Left lung (tissue), 10 donors: ENCODE measurements around the gene CAV2. TPM values are rescaled to one million over a fixed set of nuclear protein-coding genes. Genes with fewer than 3 reads are reported as not detected.

Experiments
- ATAC-seq: fragments of 200-7000 bp; cut with Tn5 transposase; one replicate; pipeline ENCODE4 v1.9.1; 2020; ENCODE audit warnings: moderate library complexity
- DNase-seq, 4 donors: peaks; one replicate each; pipeline ENCODE4 v3.0.0-alpha.2; 2013 to 2020
- H3K27ac ChIP-seq, 2 donors: fragments of 200-600 bp; sonication (generic) in 1 of 2; one replicate each; pipeline versions ENCODE4 v1.5.0 to v1.8.0; 2020 to 2021
- H3K27me3 ChIP-seq, 2 donors: fragments of 200-600 bp; sonication (generic) in 1 of 2; one replicate each; pipeline versions ENCODE4 v1.5.0 to v1.8.0; 2020 to 2021
- H3K36me3 ChIP-seq, 2 donors: fragments of 200-600 bp; sonication (generic) in 1 of 2; one replicate each; pipeline versions ENCODE4 v1.5.0 to v1.8.0; 2020 to 2021
- H3K4me1 ChIP-seq, 2 donors: fragments of 200-600 bp; one replicate each; pipeline ENCODE4 v1.8.0; 2021
- H3K4me3 ChIP-seq, 2 donors: fragments of 200-600 bp; sonication (generic) in 1 of 2; one replicate each; pipeline versions ENCODE4 v1.5.0 to v1.8.0; 2020 to 2021; ENCODE audit warnings: mild to moderate bottlenecking in 1 of 2
- H3K9me3 ChIP-seq, 2 donors: fragments of 200-600 bp; sonication (generic) in 1 of 2; one replicate each; pipeline versions ENCODE4 v1.5.0 to v1.8.0; 2020 to 2021
- intact Hi-C, 2 donors: fragments of 100-400 bp; cut with DNase I; formaldehyde crosslinking; loops; one replicate each; pipeline versions ENCODE4 v1.11.2 to v1.14.2; 2022
- polyA plus RNA-seq, 6 donors: library from polyadenylated mRNA; unstranded; fragments of 120-200 nt; gene quantifications; one replicate each; pipeline ENCODE4 v1.2.1, GENCODE V29; 2013; ENCODE audit not compliant: insufficient read length in 6 of 6
- total RNA-seq, 2 donors: library from RNA; stranded (reverse); fragmentation: NEBNext Ultra II Directional; extraction: Animal tissue kit (Norgen Biotek cat#: 25700); gene quantifications; one replicate each; pipeline ENCODE4 v1.2.1, GENCODE V29; 2021
- TF ChIP-seq, protein P1 (sequence below), 2 donors: fragments of 200-600 bp; sonication (generic) in 1 of 2; IDR thresholded peaks; one replicate each; pipeline versions ENCODE4 v1.5.0 to v1.8.0; 2021; ENCODE audit warnings: antibody characterized with exemption in 2 of 2
- donor health status: DM: no; HTN: yes; CAD: no.
- donor health status: DM: no; HTN: no; CAD: no.

CAV2 gene
- total and polyA plus RNA-seq, 8 donors: 85.2 to 210 (median 91.4) TPM

DNA sequence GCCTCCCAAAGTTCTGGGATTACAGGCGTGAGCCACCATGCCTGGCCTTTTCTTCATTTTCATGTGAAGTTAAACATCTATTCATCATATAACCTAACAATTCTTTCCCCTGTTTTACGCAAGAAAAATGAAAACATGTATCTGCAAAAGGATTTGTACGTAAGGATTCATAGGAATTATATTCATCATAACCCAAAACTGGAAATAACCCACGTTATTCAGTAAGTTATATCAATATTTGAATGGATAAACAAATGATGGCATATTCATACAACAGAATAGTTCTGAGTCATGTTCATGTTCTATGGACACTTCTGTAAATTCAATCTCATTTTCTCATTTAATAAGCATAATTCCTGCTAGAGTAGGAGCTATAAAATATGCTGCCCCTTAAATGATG, 35.2 kb upstream of the CAV2 start:
- no peaks in the 10 kb centered on the region for H3K27me3 ChIP-seq
- no peaks in the 10 kb centered on the region for H3K9me3 ChIP-seq
- DNase-seq (no peak), ATAC-seq (no peak)
- intact Hi-C loops: no loop called here
- H3K4me3 ChIP-seq: no peak overlapping the region
- no peaks in the 10 kb centered on the region for H3K4me1 ChIP-seq
- TF ChIP-seq, protein P1, sequence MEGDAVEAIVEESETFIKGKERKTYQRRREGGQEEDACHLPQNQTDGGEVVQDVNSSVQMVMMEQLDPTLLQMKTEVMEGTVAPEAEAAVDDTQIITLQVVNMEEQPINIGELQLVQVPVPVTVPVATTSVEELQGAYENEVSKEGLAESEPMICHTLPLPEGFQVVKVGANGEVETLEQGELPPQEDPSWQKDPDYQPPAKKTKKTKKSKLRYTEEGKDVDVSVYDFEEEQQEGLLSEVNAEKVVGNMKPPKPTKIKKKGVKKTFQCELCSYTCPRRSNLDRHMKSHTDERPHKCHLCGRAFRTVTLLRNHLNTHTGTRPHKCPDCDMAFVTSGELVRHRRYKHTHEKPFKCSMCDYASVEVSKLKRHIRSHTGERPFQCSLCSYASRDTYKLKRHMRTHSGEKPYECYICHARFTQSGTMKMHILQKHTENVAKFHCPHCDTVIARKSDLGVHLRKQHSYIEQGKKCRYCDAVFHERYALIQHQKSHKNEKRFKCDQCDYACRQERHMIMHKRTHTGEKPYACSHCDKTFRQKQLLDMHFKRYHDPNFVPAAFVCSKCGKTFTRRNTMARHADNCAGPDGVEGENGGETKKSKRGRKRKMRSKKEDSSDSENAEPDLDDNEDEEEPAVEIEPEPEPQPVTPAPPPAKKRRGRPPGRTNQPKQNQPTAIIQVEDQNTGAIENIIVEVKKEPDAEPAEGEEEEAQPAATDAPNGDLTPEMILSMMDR (IDR thresholded peaks at IDR 0.05): no peak
- H3K27ac ChIP-seq: no peak overlapping the region
- no peaks in the 10 kb centered on the region for H3K36me3 ChIP-seq

DNA sequence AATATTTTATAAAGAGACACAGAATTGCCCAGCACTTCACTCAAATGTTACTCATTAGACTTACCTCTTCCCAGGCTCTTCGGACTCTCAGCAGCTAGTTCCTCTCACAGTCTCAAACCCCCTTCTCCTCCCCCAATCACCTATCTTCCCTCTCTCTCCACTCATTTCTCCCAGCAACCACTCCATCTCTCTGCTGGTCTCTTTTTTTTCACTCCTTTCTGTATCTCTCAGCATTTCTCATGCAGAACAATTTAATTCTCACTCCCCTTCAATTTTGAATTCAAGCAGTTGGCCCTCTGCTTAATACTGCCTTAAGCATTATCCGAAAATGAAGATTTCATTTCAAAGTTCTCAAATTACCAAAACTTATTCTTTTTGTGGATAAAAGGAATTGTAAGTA, 34.4 kb upstream of the CAV2 start:
- H3K4me1 ChIP-seq: no peaks in the 10 kb centered on the region
- no peak overlapping the region for H3K4me3 ChIP-seq
- H3K9me3 ChIP-seq: no peaks in the 10 kb centered on the region
- no peak for ATAC-seq
- DNase-seq: no peak
- no peak overlapping the region for H3K27ac ChIP-seq
- TF ChIP-seq, protein P1 (IDR thresholded peaks at IDR 0.05): no peak
- no peaks in the 10 kb centered on the region for H3K27me3 ChIP-seq
- H3K36me3 ChIP-seq: no peaks in the 10 kb centered on the region
- intact Hi-C loops: no loop called here

DNA sequence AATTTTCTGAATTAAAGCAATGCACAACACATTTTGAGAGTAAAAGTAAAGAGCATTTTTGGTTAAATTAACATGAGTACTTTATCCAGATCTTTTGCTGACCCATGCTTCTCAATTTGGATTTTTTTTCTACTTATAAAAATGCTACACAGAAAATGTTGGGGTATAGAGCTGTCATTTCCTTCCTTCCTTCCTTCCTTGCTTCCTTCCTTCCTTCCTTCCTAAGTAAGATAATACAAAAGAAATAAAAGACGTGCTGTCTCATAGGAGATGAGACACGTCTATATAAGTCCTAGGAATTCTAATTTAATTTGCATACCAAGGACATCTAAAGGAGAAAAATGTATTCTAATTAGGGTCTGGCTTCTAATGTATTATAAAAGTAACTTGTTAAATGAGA, 31.0 kb upstream of the CAV2 start:
- TF ChIP-seq, protein P1 (IDR thresholded peaks at IDR 0.05): no peak
- Histone ChIP-seq H3K27me3 (no peaks in the 10 kb centered on the region), H3K9me3 (no peaks in the 10 kb centered on the region), H3K36me3 (no peaks in the 10 kb centered on the region), H3K4me1 (no peaks in the 10 kb centered on the region), H3K27ac (no peak overlapping the region), H3K4me3 (no peak overlapping the region)
- ATAC-seq (no peak), DNase-seq (no peak)
- intact Hi-C loops: no loop called here

DNA sequence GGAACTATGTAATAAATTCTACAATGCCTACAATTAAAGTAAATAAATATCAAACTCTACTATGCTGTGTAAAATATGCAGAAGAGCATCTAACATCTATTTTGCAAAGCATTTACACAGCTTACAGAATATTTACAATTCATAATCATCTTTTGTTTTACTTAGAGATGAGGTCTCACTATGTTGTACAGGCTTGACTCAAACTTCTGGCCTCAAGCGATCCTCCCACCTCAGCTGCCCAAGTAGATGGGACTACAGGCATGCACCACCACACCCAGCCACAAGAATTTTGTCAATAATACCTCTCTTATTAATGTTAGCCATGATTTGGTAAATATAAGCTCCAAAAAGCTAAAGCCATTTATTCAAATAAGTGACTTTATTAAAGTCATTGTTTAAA, 21.9 kb upstream of the CAV2 start:
- H3K4me3 ChIP-seq: no peak overlapping the region
- H3K27ac ChIP-seq: no peak overlapping the region
- H3K9me3 ChIP-seq: no peaks in the 10 kb centered on the region
- ATAC-seq (no peak), DNase-seq (no peak)
- no peaks in the 10 kb centered on the region for H3K27me3 ChIP-seq
- TF ChIP-seq, protein P1 (IDR thresholded peaks at IDR 0.05): no peak
- no peaks in the 10 kb centered on the region for H3K36me3 ChIP-seq
- intact Hi-C loops: no loop called here
- no peaks in the 10 kb centered on the region for H3K4me1 ChIP-seq

DNA sequence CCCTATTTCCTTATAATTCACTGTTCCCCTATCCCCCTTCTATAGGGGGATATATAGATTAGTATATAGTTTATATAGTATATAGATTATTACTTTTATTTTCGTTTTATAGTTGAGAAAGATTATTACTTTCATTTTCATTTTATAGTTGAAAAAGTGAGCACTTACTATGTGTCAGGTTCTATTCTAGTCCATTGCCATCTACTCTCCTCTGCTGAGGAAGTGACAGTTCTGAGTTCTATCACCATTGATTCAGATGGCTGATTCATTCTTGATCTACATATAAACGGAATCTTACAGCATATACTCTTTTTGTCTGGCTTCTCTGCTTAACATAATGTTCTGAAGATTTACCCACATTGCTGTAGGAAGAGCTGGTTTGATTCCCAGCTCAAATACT, 20.7 kb upstream of the CAV2 start:
- Histone ChIP-seq H3K27ac (no peak overlapping the region), H3K27me3 (no peaks in the 10 kb centered on the region), H3K36me3 (no peaks in the 10 kb centered on the region), H3K9me3 (no peaks in the 10 kb centered on the region), H3K4me1 (no peaks in the 10 kb centered on the region), H3K4me3 (no peak overlapping the region)
- intact Hi-C loops: no loop called here
- TF ChIP-seq, protein P1 (IDR thresholded peaks at IDR 0.05): no peak
- ATAC-seq: no peak
- no peak for DNase-seq
